ENCODE data around the gene PPP4C.

Gene PPP4C

GRCh38 chr16:30075503-30076275, at the start of gene PPP4C:
Gene PPP4C (plus strand): TSS chr16:30075994. CDS start chr16:30076378, 384 bp downstream.
- no peak for TF ChIP-seq CTCF (IDR thresholded peaks at IDR 0.05; ENCODE audit: low read depth, low read length)
- peak within 1 kb of the TSS; percentile 87 for H3K4me3 ChIP-seq (ENCODE audit: low read depth, low read length)
- in situ Hi-C loops (cut with HindIII; ENCODE audit: low sequenced_read_pairs) = no loop called here
- DNase-seq (ENCODE audit: low read depth, low spot score) = peak; percentile 90

- TF ChIP-seq CTCF (IDR thresholded peaks at IDR 0.05; ENCODE audit: low read depth, low read length) = no peak
- no peak overlapping the region for H3K4me3 ChIP-seq (ENCODE audit: low read depth, low read length)
- DNase-seq (ENCODE audit: low read depth, low spot score) = no peak
- in situ Hi-C loops (cut with HindIII; ENCODE audit: low sequenced_read_pairs) = no loop called here
These were observed 49.3 kb upstream of the PPP4C start for GRCh38 chr16:30026449-30026848.

GRCh38 chr16:30027588-30028437, 48.0 kb upstream of the PPP4C start:
- no peak for TF ChIP-seq CTCF (IDR thresholded peaks at IDR 0.05; ENCODE audit: low read depth, low read length)
- in situ Hi-C loops (cut with HindIII; ENCODE audit: low sequenced_read_pairs) = no loop called here
- H3K4me3 ChIP-seq (ENCODE audit: low read depth, low read length) = no peak overlapping the region
- DNase-seq (ENCODE audit: low read depth, low spot score) = no peak

DNA sequence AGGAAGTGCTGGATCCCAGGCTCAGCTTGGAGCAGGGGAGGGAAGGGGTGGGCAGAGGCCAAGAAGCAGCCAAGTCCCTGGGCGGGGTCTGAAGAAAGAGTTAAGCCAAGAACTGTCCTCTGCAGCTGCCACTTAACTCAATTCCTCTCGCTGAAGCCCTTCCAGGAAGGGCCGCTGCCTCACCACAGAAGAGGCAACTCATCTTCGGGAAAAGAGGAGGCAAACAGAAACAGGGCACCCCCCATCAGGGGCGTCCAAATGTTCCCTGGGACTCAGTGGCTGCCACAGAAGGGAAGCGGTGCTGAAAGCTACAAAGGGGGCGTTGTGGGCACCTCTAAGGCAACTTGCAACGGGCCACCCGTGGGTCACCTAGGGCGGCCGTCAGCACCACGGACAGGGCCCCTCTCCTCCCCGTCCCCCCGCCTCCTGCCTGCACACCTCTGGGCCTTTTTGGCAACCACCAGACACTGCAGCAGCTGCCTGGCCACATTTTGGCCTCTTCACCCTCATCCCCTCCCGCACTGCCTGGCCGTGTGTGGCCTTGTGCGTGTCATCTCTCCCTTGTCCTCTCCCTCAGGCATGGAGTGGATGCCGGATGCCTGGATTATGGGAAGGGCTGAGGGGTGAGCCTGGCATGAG, 47.2 kb upstream of the PPP4C start:
- in situ Hi-C loops (cut with HindIII; ENCODE audit: low sequenced_read_pairs) = no loop called here
- H3K4me3 ChIP-seq (ENCODE audit: low read depth, low read length) = no peak overlapping the region
- no peak for DNase-seq (ENCODE audit: low read depth, low spot score)
- TF ChIP-seq CTCF (IDR thresholded peaks at IDR 0.05; ENCODE audit: low read depth, low read length) = no peak

DNA sequence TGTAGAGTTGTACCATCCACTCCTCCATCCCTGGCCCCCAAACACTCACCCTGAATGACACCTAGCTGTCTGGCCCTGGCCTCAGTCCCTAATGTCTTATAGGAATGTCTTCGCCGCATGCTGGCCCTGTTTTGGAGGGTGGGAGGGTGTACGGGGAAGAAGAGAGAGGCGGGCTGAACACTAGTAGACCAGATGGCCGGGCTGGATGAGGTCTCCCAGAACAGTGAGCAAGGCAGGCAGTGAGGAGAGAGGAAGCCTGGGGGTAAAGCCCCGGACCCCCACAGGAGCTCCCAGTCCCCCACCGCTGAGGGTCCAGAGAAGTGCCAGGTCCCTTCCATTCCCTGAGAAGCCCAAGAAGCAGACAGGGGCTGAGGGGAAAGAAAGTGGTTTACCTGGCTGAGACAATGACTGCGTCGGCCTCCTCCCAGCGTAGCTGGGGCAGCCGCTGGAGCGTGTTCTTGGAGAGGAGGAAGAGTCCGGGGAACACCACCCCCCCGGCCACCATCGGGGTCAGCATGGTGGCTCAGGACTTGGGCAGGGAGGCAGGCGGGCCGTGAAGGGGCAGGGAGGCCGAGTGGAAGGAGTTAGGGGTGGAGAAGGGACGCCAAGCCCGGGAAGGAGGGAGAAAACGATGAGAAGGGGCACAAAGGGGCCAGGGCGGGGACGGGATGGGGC, 45.6 kb upstream of the PPP4C start:
- no peak for TF ChIP-seq CTCF (IDR thresholded peaks at IDR 0.05; ENCODE audit: low read depth, low read length)
- H3K4me3 ChIP-seq (ENCODE audit: low read depth, low read length) = no peak overlapping the region
- in situ Hi-C loops (cut with HindIII; ENCODE audit: low sequenced_read_pairs) = no loop called here
- no peak for DNase-seq (ENCODE audit: low read depth, low spot score)

GRCh38 chr16:30030841-30031413, 44.9 kb upstream of the PPP4C start, which contains the start of gene TLCD3B:
Gene TLCD3B (minus strand): TSS chr16:30031271. CDS start chr16:30030527, 744 bp downstream.
- no peak for DNase-seq (ENCODE audit: low read depth, low spot score)
- in situ Hi-C loops (cut with HindIII; ENCODE audit: low sequenced_read_pairs) = no loop called here
- no peak for TF ChIP-seq CTCF (IDR thresholded peaks at IDR 0.05; ENCODE audit: low read depth, low read length)
- H3K4me3 ChIP-seq (ENCODE audit: low read depth, low read length) = no peak within 1 kb of the TSS

Data from astrocyte of the spinal cord (primary cell).